HG03045 (cell line): ENCODE results near the gene IL36B.
"Not testable (repeated sequence)": the region's sequence is repeated elsewhere in the genome, so short reads cannot be mapped to it uniquely, and the experiment has no call there.

Experiments
- ATAC-seq: cut with Tn5 transposase; IDR thresholded peaks from one replicate; pipeline ENCODE4 v1.9.1; 2021; ENCODE audit warnings: mild to moderate bottlenecking, moderate library complexity; ENCODE audit not compliant: unreplicated experiment

The IL36B gene

GRCh38 chr2:113052396-113052917 is at the start of gene IL36B:
Gene IL36B (minus strand): TSS chr2:113052867.
- ATAC-seq = no peak

- ATAC-seq = no peak
These were observed 49.5 kb upstream of the IL36B start for GRCh38 chr2:113102133-113102532.

GRCh38 chr2:113098532-113098931 is 45.9 kb upstream of the IL36B start:
- no peak for ATAC-seq

- ATAC-seq = no peak
These were observed 45.4 kb upstream of the IL36B start for GRCh38 chr2:113098041-113098440.

- not testable (repeated sequence) for ATAC-seq
These were observed 44.4 kb upstream of the IL36B start for GRCh38 chr2:113096842-113097618.

- not testable (repeated sequence) for ATAC-seq
These were observed 43.6 kb upstream of the IL36B start for GRCh38 chr2:113096306-113096705.

- ATAC-seq = no peak
These were observed 40.9 kb upstream of the IL36B start for GRCh38 chr2:113093613-113093977.

GRCh38 chr2:113092864-113093612 is 40.4 kb upstream of the IL36B start:
- no peak for ATAC-seq

GRCh38 chr2:113091231-113091896 is 38.7 kb upstream of the IL36B start:
- ATAC-seq = no peak

GRCh38 chr2:113089916-113090315 is 37.2 kb upstream of the IL36B start:
- no peak for ATAC-seq

- no peak for ATAC-seq
These were observed 35.7 kb upstream of the IL36B start for GRCh38 chr2:113088213-113088992.

GRCh38 chr2:113085542-113085941 is 32.9 kb upstream of the IL36B start:
- no peak for ATAC-seq

- ATAC-seq = no peak
These were observed 31.8 kb upstream of the IL36B start for GRCh38 chr2:113084249-113085000.

- no peak for ATAC-seq
These were observed 30.6 kb upstream of the IL36B start for GRCh38 chr2:113083296-113083695.

- no peak for ATAC-seq
These were observed 29.0 kb upstream of the IL36B start for GRCh38 chr2:113081488-113082210.

GRCh38 chr2:113080134-113080533 is 27.5 kb upstream of the IL36B start:
- ATAC-seq = no peak

- ATAC-seq = no peak
These were observed 26.5 kb upstream of the IL36B start for GRCh38 chr2:113079131-113079530.

GRCh38 chr2:113078350-113078839 is 25.7 kb upstream of the IL36B start:
- no peak for ATAC-seq

GRCh38 chr2:113077921-113078320 is 25.3 kb upstream of the IL36B start:
- no peak for ATAC-seq
